Panc1 (cell line): ENCODE results near the gene CYP11A1. TPM values are rescaled to one million over a fixed set of nuclear protein-coding genes. Genes with fewer than 3 reads are reported as not detected.
A peak's percentile ranks its signal among the peaks of the same experiment; 100 is the strongest.

ENCODE experiments used
- ATAC-seq: fragments of 200-7000 bp; cut with Tn5 transposase; 2 replicates; pipeline ENCODE4 v1.9.1; 2020; ENCODE audit warnings: mild to moderate bottlenecking, moderate library complexity
- BruUV-seq: library from RNA; stranded (reverse); fragments of 400-500 nt; replicated peaks from 2 replicates; lab custom pipeline; 2021; lab: Mats Ljungman, UMichigan
- CTCF ChIA-PET: fragments of 300-600 bp; sonication (Branson Sonifier 250); formaldehyde crosslinking; loops from one replicate; lab custom pipeline; 2022; ENCODE audit warnings: antibody characterized with exemption; lab: Charles Lee
- POLR2A ChIA-PET: fragments of 300-600 bp; sonication (Branson Sonifier 250); formaldehyde crosslinking; loops from one replicate; lab custom pipeline; 2022; ENCODE audit warnings: antibody characterized with exemption; lab: Charles Lee
- DNase-seq: peaks from one replicate; pipeline ENCODE4 v3.0.0-alpha.2; 2010; ENCODE audit warnings: low read depth, low spot score
- H3K27ac ChIP-seq: 2 replicates; pipeline ENCODE4 v1.5.1; 2011; ENCODE audit warnings: mild to moderate bottlenecking, low read length, inconsistent platforms
- H3K27me3 ChIP-seq: fragments of 200-500 bp; sonication (Bioruptor generic); 2 replicates; pipeline ENCODE4 v1.6.0; 2014; ENCODE audit warnings: low read length, inconsistent platforms; ENCODE audit not compliant: control insufficient read depth, insufficient read depth
- H3K36me3 ChIP-seq: fragments of 200-500 bp; sonication (Bioruptor generic); 2 replicates; pipeline ENCODE4 v1.5.1; 2014; ENCODE audit warnings: inconsistent platforms, mild to moderate bottlenecking, low read length, moderate library complexity; ENCODE audit not compliant: control insufficient read depth, insufficient read depth
- H3K4me1 ChIP-seq: 2 replicates; pipeline ENCODE4 v1.5.1; 2011; ENCODE audit warnings: inconsistent platforms, mild to moderate bottlenecking, low read length, moderate library complexity; ENCODE audit not compliant: control insufficient read depth, insufficient read depth
- H3K4me3 ChIP-seq, 2 experiments: 2 replicates each; pipeline ENCODE4 v1.5.1; 2011 to 2012; ENCODE audit warnings: low read depth in 2 of 2, low read length in 2 of 2, mild to moderate bottlenecking in 2 of 2, inconsistent platforms in 1 of 2, moderate library complexity in 1 of 2
- H3K9me3 ChIP-seq: fragments of 200-500 bp; sonication (Bioruptor generic); 2 replicates; pipeline ENCODE4 v1.5.1; 2014; ENCODE audit warnings: low read depth, mild to moderate bottlenecking, inconsistent platforms, low read length, moderate library complexity; ENCODE audit not compliant: control insufficient read depth, insufficient read depth
- CTCF ChIP-seq: fragments of 450-650 bp; IDR thresholded peaks from 2 replicates; pipeline ENCODE4 v1.5.1; 2017; ENCODE audit warnings: mild to moderate bottlenecking
- POLR2AphosphoS5 ChIP-seq: IDR thresholded peaks from 2 replicates; pipeline ENCODE4 v1.6.1; 2012; ENCODE audit warnings: mild to moderate bottlenecking, low read depth, low read length, moderate library complexity
- SIN3A ChIP-seq: IDR thresholded peaks from 2 replicates; pipeline ENCODE4 v1.6.1; 2012; ENCODE audit warnings: low read depth, mild to moderate bottlenecking, low read length, moderate library complexity, borderline replicate concordance; ENCODE audit not compliant: insufficient read depth
- TCF7L2 ChIP-seq: IDR thresholded peaks from 2 replicates; pipeline ENCODE4 v1.6.1; 2011; ENCODE audit warnings: mild to moderate bottlenecking, low read depth, low read length, inconsistent platforms
- in situ Hi-C: cut with HindIII; loops from 2 replicates; pipeline ENCODE4 v1.10.0; 2016; ENCODE audit warnings: low sequenced_read_pairs, low pct_unique_long_range_greater_than_20kb
- intact Hi-C: fragments of 100-400 bp; cut with micrococcal nuclease; formaldehyde crosslinking; loops from one replicate; pipeline ENCODE4 v1.10.0; 2022; ENCODE audit not compliant: unreplicated experiment
- total RNA-seq: library from RNA; stranded (reverse); gene quantifications from one replicate; pipeline ENCODE4 v1.2.1, GENCODE V29; 2021; ENCODE audit not compliant: unreplicated experiment
- TF ChIP-seq, protein P1 (sequence below), 2 experiments: IDR thresholded peaks; 2 replicates each; pipeline ENCODE4 v1.6.1; 2011 to 2012; ENCODE audit warnings: low read depth in 2 of 2, control low read depth in 1 of 2, low read length in 1 of 2, mild to moderate bottlenecking in 1 of 2, moderate library complexity in 1 of 2; ENCODE audit not compliant: insufficient read depth in 1 of 2

The CYP11A1 gene
- total RNA-seq, 1 experiment from 2014 or later: 0.57 TPM

DNA sequence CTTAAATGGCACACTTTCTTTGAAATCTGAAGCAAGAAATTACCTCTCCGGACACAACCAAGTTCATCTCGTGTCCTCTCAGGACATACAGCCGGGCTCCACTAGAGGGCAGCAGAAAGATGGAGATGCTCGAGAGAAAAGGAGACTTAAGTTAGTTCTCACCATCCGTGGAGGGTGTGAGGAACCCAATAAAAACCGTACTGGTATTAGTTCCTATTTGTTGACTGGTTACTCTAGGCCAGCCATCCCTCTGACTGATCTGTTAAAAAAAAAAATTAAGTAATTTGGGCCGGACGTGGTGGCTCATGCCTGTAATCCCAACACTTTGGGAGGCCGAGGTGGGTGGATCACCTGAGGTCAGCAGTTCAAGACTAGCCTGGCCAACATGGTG lies 7.9 kb upstream of the CYP11A1 start:
- intact Hi-C loops: loop anchor here (2.0 kb wide), 1 partner anchor 64 kb away; no protein-coding TSS in a partner anchor
- Histone ChIP-seq H3K4me1 (peaks cover 9% of the 10 kb centered on the region), H3K27me3 (no peaks in the 10 kb centered on the region; the same call in 1 of the 2 replicates), H3K36me3 (no peaks in the 10 kb centered on the region), H3K4me3 (peak overlapping the region in 1 of 2 experiments; percentile 5; a peak in 1 of 4 replicates), H3K27ac (no peak overlapping the region), H3K9me3 (no peaks in the 10 kb centered on the region)
- TF ChIP-seq, protein P1, sequence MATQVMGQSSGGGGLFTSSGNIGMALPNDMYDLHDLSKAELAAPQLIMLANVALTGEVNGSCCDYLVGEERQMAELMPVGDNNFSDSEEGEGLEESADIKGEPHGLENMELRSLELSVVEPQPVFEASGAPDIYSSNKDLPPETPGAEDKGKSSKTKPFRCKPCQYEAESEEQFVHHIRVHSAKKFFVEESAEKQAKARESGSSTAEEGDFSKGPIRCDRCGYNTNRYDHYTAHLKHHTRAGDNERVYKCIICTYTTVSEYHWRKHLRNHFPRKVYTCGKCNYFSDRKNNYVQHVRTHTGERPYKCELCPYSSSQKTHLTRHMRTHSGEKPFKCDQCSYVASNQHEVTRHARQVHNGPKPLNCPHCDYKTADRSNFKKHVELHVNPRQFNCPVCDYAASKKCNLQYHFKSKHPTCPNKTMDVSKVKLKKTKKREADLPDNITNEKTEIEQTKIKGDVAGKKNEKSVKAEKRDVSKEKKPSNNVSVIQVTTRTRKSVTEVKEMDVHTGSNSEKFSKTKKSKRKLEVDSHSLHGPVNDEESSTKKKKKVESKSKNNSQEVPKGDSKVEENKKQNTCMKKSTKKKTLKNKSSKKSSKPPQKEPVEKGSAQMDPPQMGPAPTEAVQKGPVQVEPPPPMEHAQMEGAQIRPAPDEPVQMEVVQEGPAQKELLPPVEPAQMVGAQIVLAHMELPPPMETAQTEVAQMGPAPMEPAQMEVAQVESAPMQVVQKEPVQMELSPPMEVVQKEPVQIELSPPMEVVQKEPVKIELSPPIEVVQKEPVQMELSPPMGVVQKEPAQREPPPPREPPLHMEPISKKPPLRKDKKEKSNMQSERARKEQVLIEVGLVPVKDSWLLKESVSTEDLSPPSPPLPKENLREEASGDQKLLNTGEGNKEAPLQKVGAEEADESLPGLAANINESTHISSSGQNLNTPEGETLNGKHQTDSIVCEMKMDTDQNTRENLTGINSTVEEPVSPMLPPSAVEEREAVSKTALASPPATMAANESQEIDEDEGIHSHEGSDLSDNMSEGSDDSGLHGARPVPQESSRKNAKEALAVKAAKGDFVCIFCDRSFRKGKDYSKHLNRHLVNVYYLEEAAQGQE (IDR thresholded peaks at IDR 0.05; ENCODE audit: insufficient read depth in 1 of 2, low read depth in 2 of 2, low read length in 1 of 2): no peak
- TF ChIP-seq SIN3A: no peak
- peak; percentile 95 for TF ChIP-seq CTCF
- TF ChIP-seq TCF7L2: no peak
- no peak for TF ChIP-seq POLR2AphosphoS5
- no TSS peak for BruUV-seq
- in situ Hi-C loops: loop anchor here (10.0 kb wide), 1 partner anchor 120 kb away; no protein-coding TSS in a partner anchor
- DNase-seq (peak; percentile 71), ATAC-seq (peak; percentile 44)
- CTCF ChIA-PET: interaction anchor here (0.6 kb wide), 2 partner anchors 87 to 309 kb away, joined by 4 read pairs; no protein-coding TSS in a partner anchor
- POLR2A ChIA-PET: interaction anchor here (0.6 kb wide), 1 partner anchor 415 kb away, joined by 3 read pairs; no protein-coding TSS in a partner anchor

- H3K27ac ChIP-seq: peak overlapping the region; percentile 20; the same call in 1 of the 2 replicates
- in situ Hi-C loops: loop anchor here (10.0 kb wide), 1 partner anchor 120 kb away; no protein-coding TSS in a partner anchor
Observed at GRCh38 chr15:74374648-74375302, 7.3 kb upstream of the CYP11A1 start.

More at GRCh38 chr15:74374648-74375302, 7.3 kb upstream of the CYP11A1 start:
- peak; percentile 29 for ATAC-seq
- intact Hi-C loops: loop anchor here (2.0 to 5.0 kb wide), 4 partner anchors 64 to 258 kb away; partner anchors contain the start of gene CLK3
- peak overlapping the region; percentile 62 to 67 for H3K4me3 ChIP-seq
- H3K36me3 ChIP-seq: no peaks in the 10 kb centered on the region
- H3K27me3 ChIP-seq: no peaks in the 10 kb centered on the region; the same call in 1 of the 2 replicates
- CTCF ChIA-PET: interaction anchor here (0.6 to 1.7 kb wide), 5 partner anchors 11 to 321 kb away, joined by 3 to 6 read pairs (median 4); no protein-coding TSS in a partner anchor
- POLR2A ChIA-PET: no interaction called here
- H3K4me1 ChIP-seq: peaks cover 9% of the 10 kb centered on the region
- H3K9me3 ChIP-seq: no peaks in the 10 kb centered on the region
- TF ChIP-seq, protein P1 (IDR thresholded peaks at IDR 0.05; ENCODE audit: insufficient read depth in 1 of 2, low read depth in 2 of 2, low read length in 1 of 2): no peak
- TF ChIP-seq POLR2AphosphoS5 (no peak), SIN3A (no peak), CTCF (no peak), TCF7L2 (no peak)
- BruUV-seq: no TSS peak
- DNase-seq: no peak
